Esophagus muscularis mucosa (tissue), 3 donors: ENCODE measurements around the gene DDIT3.

Experiments used
- CTCF ChIP-seq, 3 experiments: fragments of 200-600 bp in 2 of 3; fragments of 450-650 bp in 1 of 3; sonication (generic) in 2 of 3; IDR thresholded peaks; one replicate each; pipeline ENCODE4 v1.5.1; 2017 to 2019; ENCODE audit warnings: antibody characterized with exemption in 3 of 3, mild to moderate bottlenecking in 2 of 3, moderate library complexity in 1 of 3
- EP300 ChIP-seq: sonication (generic); formaldehyde crosslinking; IDR thresholded peaks from one replicate; pipeline ENCODE4 v1.6.1; 2017; ENCODE audit warnings: antibody characterized with exemption

GRCh38 chr12:57522011-57522886 lies 1.9 kb upstream of the DDIT3 start, which contains the start of gene MBD6:
- TF ChIP-seq CTCF (IDR thresholded peaks at IDR 0.05): no peak
- TF ChIP-seq EP300: no peak
